Lung (tissue), 12 donors: ENCODE results near the gene LRRC8D. TPM values are rescaled to one million over a fixed set of nuclear protein-coding genes. Genes with fewer than 3 reads are reported as not detected.

Experiments
- ATAC-seq: fragments of 200-7000 bp; cut with Tn5 transposase; one replicate; pipeline ENCODE4 v1.9.1; 2020; ENCODE audit warnings: moderate number of reproducible peaks; ENCODE audit not compliant: insufficient read depth, low FRiP score
- DNase-seq, 3 donors: peaks; one replicate each; pipeline ENCODE4 v3.0.0-alpha.2; 2013 to 2017
- H3K27ac ChIP-seq, 2 donors: one replicate each; pipeline ENCODE4 v1.5.1; 2013; ENCODE audit warnings: mild to moderate bottlenecking in 2 of 2, moderate library complexity in 2 of 2, control low read depth in 1 of 2, inconsistent platforms in 1 of 2, low read depth in 1 of 2, low read length in 1 of 2
- H3K27me3 ChIP-seq, 3 donors: one replicate each; pipeline ENCODE4 v1.5.1; 2013; ENCODE audit warnings: low read length in 2 of 3; ENCODE audit not compliant: control insufficient read depth in 3 of 3, insufficient read depth in 3 of 3
- H3K36me3 ChIP-seq, 4 donors: one replicate each; pipeline ENCODE4 v1.5.1; 2013; ENCODE audit warnings: low read length in 4 of 4, mild to moderate bottlenecking in 1 of 4, moderate library complexity in 1 of 4; ENCODE audit not compliant: control insufficient read depth in 4 of 4, insufficient read depth in 4 of 4
- H3K4me1 ChIP-seq, 5 donors: one replicate each; pipeline ENCODE4 v1.5.1; 2013; ENCODE audit warnings: low read length in 5 of 5, mild to moderate bottlenecking in 2 of 5, moderate library complexity in 1 of 5; ENCODE audit not compliant: control insufficient read depth in 5 of 5, insufficient read depth in 5 of 5
- H3K4me3 ChIP-seq: one replicate; pipeline ENCODE4 v1.5.1; 2013; ENCODE audit warnings: mild to moderate bottlenecking, control low read depth, moderate library complexity
- H3K9ac ChIP-seq, 2 donors: one replicate each; pipeline ENCODE4 v1.5.1; 2013; ENCODE audit warnings: low read length in 2 of 2, control low read depth in 1 of 2; ENCODE audit not compliant: insufficient read depth in 1 of 2
- H3K9me3 ChIP-seq, 4 donors: one replicate each; pipeline ENCODE4 v1.5.1; 2013; ENCODE audit warnings: low read length in 3 of 4, mild to moderate bottlenecking in 1 of 4, moderate library complexity in 1 of 4; ENCODE audit not compliant: control insufficient read depth in 4 of 4, insufficient read depth in 3 of 4
- CTCF ChIP-seq: IDR thresholded peaks from 2 replicates; pipeline ENCODE4 v1.5.1; 2012; ENCODE audit warnings: mild to moderate bottlenecking; ENCODE audit errors: control extremely low read depth, extremely low read depth
- WGBS, 2 donors: extraction: QIAGEN DNeasy Blood & Tissue Kit; methylation state at CpG; one replicate each; pipeline ENCODE4 v1.1.7; 2013; 5-methylcytosine and 5-hydroxymethylcytosine counted together
- polyA plus RNA-seq, 2 donors: library from polyadenylated mRNA; stranded (reverse); fragments of 200-250 nt; gene quantifications; one replicate each; pipeline ENCODE4 v1.2.1, GENCODE V29; 2013
- total RNA-seq, 2 donors: library from RNA; depleted of rRNA in 1 of 2; stranded (reverse); fragments of >200 nt in 1 of 2; gene quantifications; one replicate each; pipeline ENCODE4 v1.2.1, GENCODE V29; 2014 to 2021
- donor health status: control.
- donor health status: control.
- donor health status: Bipolar disorder and iron deficiency.
- donor health status: healthy.
- donor health status: DM: yes; HTN: yes; CAD: no.

Gene LRRC8D
- total and polyA plus RNA-seq, 4 donors = 5.1 to 24.2 (median 11.3) TPM

GRCh38 chr1:89900791-89901708 is 80.2 kb downstream of the LRRC8D start:
- Histone ChIP-seq H3K9ac (no peak overlapping the region), H3K27me3 (no peaks in the 10 kb centered on the region), H3K4me3 (no peak overlapping the region), H3K9me3 (no peaks in the 10 kb centered on the region), H3K27ac (no peak overlapping the region), H3K4me1 (peaks cover 0 to 16% (median 0%) of the 10 kb centered on the region in 5 donors), H3K36me3 (no peaks in the 10 kb centered on the region)
- DNase-seq = no peak
- TF ChIP-seq CTCF = no peak
- 94 to 96% methylated on average over 6 of the region's 6 CpGs for WGBS, 2 donors
- no peak for ATAC-seq

- ATAC-seq = no peak
- no peak overlapping the region for H3K4me3 ChIP-seq
- no peak overlapping the region for H3K27ac ChIP-seq
- no peaks in the 10 kb centered on the region for H3K9me3 ChIP-seq
- TF ChIP-seq CTCF = no peak
- no peak overlapping the region for H3K9ac ChIP-seq
- no peak for DNase-seq
- WGBS, 2 donors = 96 to 97% methylated on average over 9 of the region's 9 CpGs
- H3K27me3 ChIP-seq = no peaks in the 10 kb centered on the region
- no peaks in the 10 kb centered on the region for H3K36me3 ChIP-seq
- H3K4me1 ChIP-seq = peaks cover 0 to 23% (median 4%) of the 10 kb centered on the region in 5 donors
Measured at GRCh38 chr1:89901957-89902669, 81.3 kb downstream of the LRRC8D start.

DNA sequence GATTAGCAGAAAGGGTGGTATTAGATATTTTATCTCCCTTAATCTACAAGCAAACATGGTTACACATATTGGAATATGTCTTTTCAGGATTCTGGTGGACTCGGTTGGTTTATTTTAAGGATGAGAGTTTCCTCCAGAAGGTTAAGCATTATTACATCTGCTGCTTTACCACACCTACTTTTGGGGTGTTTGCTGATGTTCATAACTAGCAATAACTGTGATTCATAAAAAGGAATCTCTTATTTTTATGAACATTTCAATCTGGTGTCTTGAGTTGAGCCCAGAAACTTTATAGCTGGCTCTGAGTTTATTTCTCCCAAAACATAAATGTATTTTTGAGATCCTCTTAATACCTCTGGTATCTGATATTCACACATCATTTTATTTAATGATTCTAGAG is 82.7 kb downstream of the LRRC8D start:
- Histone ChIP-seq H3K9ac (no peak overlapping the region), H3K4me3 (no peak overlapping the region), H3K27ac (peak overlapping the region in 1 of 2 donors; percentile 29), H3K36me3 (no peaks in the 10 kb centered on the region), H3K4me1 (peaks cover 0 to 23% (median 4%) of the 10 kb centered on the region in 5 donors), H3K9me3 (no peaks in the 10 kb centered on the region), H3K27me3 (no peaks in the 10 kb centered on the region)
- DNase-seq (no peak), ATAC-seq (no peak)
- no peak for TF ChIP-seq CTCF
- 81 to 96% methylated on average over 1 of the region's 1 CpG for whole genome bisulfite sequencing, 2 donors
